Nephron progenitor cell (in vitro differentiated cells): ENCODE measurements around the gene TMPRSS15.

Experiments used
- DNase-seq: peaks from one replicate; pipeline ENCODE4 v3.0.0; 2021
- H3K27ac Mint-ChIP-seq: 2 replicates; pipeline ENCODE4 v1.8.0; 2021; ENCODE audit warnings: mild to moderate bottlenecking, moderate library complexity, mixed read lengths
- H3K27me3 Mint-ChIP-seq: 2 replicates; pipeline ENCODE4 v1.8.0; 2021; ENCODE audit warnings: mild to moderate bottlenecking, low read depth, mixed read lengths; ENCODE audit not compliant: poor library complexity
- H3K36me3 Mint-ChIP-seq: 2 replicates; pipeline ENCODE4 v1.8.0; 2021; ENCODE audit warnings: low read depth, mixed read lengths
- H3K4me1 Mint-ChIP-seq: 2 replicates; pipeline ENCODE4 v1.8.0; 2021; ENCODE audit warnings: mixed read lengths
- H3K4me3 Mint-ChIP-seq: 2 replicates; pipeline ENCODE4 v1.8.0; 2021; ENCODE audit warnings: mild to moderate bottlenecking, moderate library complexity, mixed read lengths
- H3K9me3 Mint-ChIP-seq: 2 replicates; pipeline ENCODE4 v1.8.0; 2021; ENCODE audit warnings: mild to moderate bottlenecking, moderate library complexity, mixed read lengths
- TF ChIP-seq, protein P1 (sequence below): fragments of 200-600 bp; sonication (generic); IDR thresholded peaks from 2 replicates; pipeline ENCODE4 v1.5.0; 2021; ENCODE audit warnings: antibody characterized with exemption

Gene TMPRSS15

DNA sequence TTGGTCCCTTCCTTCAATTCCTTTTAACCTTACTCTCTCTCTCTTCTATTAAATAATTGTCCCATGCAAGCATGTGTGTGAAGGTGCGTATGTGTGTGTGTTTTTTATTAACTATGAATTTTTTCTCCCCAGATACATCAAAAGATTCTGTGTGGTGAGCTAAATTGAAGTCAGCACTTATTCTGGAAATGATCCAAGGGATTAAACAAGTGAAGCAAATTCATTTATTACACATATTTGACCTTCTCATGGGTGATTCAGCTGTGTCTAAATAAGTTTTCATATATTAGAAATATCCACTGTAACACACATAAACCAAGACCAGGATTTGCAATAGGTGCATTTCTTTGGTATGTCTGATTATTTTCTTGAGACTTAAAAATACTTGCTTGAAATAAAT, 134.7 kb downstream of the TMPRSS15 start:
- no peak for DNase-seq
- H3K4me1 Mint-ChIP-seq, result no peaks in the 10 kb centered on the region
- H3K9me3 Mint-ChIP-seq, result peaks cover 4% of the 10 kb centered on the region
- H3K36me3 Mint-ChIP-seq, result no peaks in the 10 kb centered on the region
- TF ChIP-seq, protein P1, sequence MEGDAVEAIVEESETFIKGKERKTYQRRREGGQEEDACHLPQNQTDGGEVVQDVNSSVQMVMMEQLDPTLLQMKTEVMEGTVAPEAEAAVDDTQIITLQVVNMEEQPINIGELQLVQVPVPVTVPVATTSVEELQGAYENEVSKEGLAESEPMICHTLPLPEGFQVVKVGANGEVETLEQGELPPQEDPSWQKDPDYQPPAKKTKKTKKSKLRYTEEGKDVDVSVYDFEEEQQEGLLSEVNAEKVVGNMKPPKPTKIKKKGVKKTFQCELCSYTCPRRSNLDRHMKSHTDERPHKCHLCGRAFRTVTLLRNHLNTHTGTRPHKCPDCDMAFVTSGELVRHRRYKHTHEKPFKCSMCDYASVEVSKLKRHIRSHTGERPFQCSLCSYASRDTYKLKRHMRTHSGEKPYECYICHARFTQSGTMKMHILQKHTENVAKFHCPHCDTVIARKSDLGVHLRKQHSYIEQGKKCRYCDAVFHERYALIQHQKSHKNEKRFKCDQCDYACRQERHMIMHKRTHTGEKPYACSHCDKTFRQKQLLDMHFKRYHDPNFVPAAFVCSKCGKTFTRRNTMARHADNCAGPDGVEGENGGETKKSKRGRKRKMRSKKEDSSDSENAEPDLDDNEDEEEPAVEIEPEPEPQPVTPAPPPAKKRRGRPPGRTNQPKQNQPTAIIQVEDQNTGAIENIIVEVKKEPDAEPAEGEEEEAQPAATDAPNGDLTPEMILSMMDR, result no peak
- no peaks in the 10 kb centered on the region for H3K27me3 Mint-ChIP-seq
- no peak overlapping the region for H3K4me3 Mint-ChIP-seq
- H3K27ac Mint-ChIP-seq, result no peak overlapping the region

DNA sequence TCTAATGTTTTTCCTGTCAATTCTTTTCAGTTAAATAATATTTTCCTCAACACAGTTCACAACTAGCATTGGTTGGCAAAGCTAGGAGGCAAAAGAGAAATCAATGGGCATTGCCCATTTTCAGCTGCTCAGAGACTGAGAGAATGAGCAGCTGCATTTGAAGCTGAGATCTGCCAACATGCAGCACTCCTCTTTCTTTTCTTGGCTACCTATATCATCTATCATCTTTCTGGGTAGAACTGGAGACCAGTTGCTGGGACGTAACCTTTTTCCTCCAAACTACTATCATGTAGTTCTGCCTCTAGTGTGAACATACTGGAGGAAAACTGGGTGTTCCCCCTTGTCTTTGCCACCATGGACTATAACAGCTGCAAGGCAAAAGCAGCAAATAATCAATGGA, 136.1 kb downstream of the TMPRSS15 start:
- TF ChIP-seq, protein P1, result no peak
- no peak overlapping the region for H3K27ac Mint-ChIP-seq
- no peak overlapping the region for H3K4me3 Mint-ChIP-seq
- no peaks in the 10 kb centered on the region for H3K36me3 Mint-ChIP-seq
- no peak for DNase-seq
- H3K27me3 Mint-ChIP-seq, result no peaks in the 10 kb centered on the region
- H3K9me3 Mint-ChIP-seq, result peaks cover 4% of the 10 kb centered on the region
- H3K4me1 Mint-ChIP-seq, result no peaks in the 10 kb centered on the region

DNA sequence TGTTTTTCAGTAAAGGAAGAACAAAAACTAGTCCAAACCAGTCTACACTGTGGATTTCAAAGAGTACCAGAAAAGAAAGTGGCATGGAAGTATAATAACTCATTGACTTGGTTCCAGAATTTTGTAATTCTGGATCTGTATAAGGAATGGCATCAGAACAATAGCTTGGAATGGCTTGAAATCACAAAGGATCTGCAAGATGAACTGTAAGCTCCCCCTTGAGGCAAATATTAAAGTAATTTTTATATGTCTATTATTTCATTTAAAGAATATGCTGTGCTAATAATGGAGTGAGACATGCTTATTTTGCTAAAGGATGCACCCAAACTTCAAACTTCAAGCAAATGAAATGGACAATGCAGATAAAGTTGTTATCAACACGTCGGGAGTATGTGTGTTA, 137.6 kb downstream of the TMPRSS15 start:
- Mint-ChIP-seq H3K27me3 (no peaks in the 10 kb centered on the region), H3K9me3 (peaks cover 4% of the 10 kb centered on the region), H3K27ac (no peak overlapping the region), H3K36me3 (no peaks in the 10 kb centered on the region), H3K4me3 (no peak overlapping the region), H3K4me1 (no peaks in the 10 kb centered on the region)
- no peak for DNase-seq
- TF ChIP-seq, protein P1, result no peak

DNA sequence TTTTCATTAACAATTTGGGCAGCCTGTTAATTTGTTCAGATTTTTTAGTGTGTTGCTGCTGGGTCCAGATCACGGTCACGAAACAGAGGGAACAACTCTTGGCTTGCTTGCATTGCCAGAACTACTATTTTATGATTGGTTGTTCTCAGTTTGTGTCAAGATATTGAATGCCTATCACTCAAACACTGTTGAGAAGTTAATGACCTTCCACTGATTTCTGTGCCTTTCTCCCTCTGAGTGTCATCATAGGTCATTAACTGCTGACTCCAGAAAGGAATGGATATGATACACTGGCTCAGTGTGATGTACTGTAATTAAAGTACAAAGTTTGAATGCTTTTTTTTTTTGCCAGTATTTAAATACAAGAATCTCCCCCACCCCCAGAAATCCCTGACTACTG, 149.8 kb downstream of the TMPRSS15 start:
- H3K9me3 Mint-ChIP-seq, result no peaks in the 10 kb centered on the region
- H3K4me1 Mint-ChIP-seq, result no peaks in the 10 kb centered on the region
- H3K27ac Mint-ChIP-seq, result no peak overlapping the region
- no peaks in the 10 kb centered on the region for H3K36me3 Mint-ChIP-seq
- TF ChIP-seq, protein P1, result no peak
- no peak for DNase-seq
- H3K27me3 Mint-ChIP-seq, result peaks cover 4% of the 10 kb centered on the region
- H3K4me3 Mint-ChIP-seq, result no peak overlapping the region

DNA sequence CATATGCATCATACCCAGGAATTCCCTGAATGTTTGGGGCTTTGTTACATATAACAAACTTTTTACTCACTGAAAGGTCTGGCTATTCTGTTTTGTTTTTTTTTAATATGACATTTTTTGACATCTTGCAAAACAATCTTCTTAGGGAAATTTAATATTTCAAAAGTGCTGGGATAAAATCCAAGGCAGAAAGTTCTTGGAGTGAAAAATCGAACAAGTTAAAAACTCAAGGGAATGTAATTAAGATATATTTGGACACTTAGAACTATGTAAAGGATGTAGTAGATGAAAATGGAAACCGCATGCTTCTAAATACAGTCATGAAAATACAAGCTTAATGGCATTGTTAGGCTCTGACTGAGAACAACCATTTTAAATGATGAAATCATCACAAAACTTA, 150.4 kb downstream of the TMPRSS15 start:
- no peak for DNase-seq
- Mint-ChIP-seq H3K27me3 (peaks cover 4% of the 10 kb centered on the region), H3K27ac (no peak overlapping the region), H3K9me3 (no peaks in the 10 kb centered on the region), H3K4me3 (no peak overlapping the region), H3K36me3 (no peaks in the 10 kb centered on the region), H3K4me1 (no peaks in the 10 kb centered on the region)
- TF ChIP-seq, protein P1, result no peak

DNA sequence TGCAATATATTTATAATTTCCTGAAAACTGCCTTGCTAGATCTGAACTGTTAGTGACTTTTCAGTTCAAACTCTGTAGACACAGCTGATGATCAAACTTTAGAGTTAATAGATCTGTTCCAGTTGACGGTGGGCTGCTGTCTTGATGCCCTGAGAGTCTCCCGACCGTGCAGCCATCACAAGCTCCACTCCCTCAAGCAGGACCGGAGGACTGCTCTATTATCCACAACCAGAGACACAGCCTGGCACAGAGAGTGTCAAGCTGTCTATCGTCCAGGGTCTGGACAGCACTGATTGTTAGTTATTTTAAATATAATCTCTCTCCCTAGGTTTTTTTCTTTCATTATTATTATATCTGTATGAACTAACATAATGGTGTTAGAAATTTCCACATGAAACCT, 150.9 kb downstream of the TMPRSS15 start:
- no peak for DNase-seq
- Mint-ChIP-seq H3K36me3 (no peaks in the 10 kb centered on the region), H3K27me3 (peaks cover 9% of the 10 kb centered on the region), H3K27ac (no peak overlapping the region), H3K9me3 (no peaks in the 10 kb centered on the region), H3K4me3 (no peak overlapping the region), H3K4me1 (no peaks in the 10 kb centered on the region)
- TF ChIP-seq, protein P1, result no peak
